HG02642 (cell line): ENCODE measurements around the gene ATRN.
"Not testable (repeated sequence)": the region's sequence is repeated elsewhere in the genome, so short reads cannot be mapped to it uniquely, and the experiment has no call there.

Source experiments
- ATAC-seq: cut with Tn5 transposase; IDR thresholded peaks from one replicate; pipeline ENCODE4 v1.9.1; 2021; ENCODE audit warnings: mild to moderate bottlenecking; ENCODE audit not compliant: unreplicated experiment, poor library complexity

The ATRN gene

GRCh38 chr20:3512239-3512638, 41.4 kb downstream of the ATRN start:
- not testable (repeated sequence) for ATAC-seq

DNA sequence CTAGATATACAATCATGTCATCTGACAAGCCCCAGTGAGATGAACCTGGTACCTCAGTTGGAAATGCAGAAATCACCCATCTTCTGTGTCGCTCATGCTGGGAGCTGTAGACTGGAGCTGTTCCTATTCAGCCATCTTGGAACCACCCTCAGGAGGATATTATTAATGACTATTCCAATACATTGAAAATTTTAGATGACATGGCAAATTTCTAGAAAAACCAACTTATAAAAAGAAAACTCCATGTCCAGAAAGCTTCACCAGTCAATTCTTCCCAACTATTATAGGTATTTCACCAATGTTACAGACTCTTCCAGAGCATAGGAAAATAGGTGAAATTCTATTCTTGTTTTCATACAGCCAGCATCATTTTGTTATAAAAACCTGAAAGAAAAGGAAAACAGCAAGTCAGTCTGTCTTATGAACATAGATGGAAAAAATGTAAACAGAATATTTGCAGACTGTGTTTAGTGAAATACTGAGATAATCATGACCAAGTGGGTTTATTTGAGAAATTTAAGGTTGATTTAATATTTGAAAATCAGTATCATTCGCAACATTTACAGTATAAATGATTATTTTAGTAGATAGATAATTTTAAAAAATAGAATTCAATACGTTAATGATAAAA, 43.3 kb downstream of the ATRN start:
- ATAC-seq, result no peak

DNA sequence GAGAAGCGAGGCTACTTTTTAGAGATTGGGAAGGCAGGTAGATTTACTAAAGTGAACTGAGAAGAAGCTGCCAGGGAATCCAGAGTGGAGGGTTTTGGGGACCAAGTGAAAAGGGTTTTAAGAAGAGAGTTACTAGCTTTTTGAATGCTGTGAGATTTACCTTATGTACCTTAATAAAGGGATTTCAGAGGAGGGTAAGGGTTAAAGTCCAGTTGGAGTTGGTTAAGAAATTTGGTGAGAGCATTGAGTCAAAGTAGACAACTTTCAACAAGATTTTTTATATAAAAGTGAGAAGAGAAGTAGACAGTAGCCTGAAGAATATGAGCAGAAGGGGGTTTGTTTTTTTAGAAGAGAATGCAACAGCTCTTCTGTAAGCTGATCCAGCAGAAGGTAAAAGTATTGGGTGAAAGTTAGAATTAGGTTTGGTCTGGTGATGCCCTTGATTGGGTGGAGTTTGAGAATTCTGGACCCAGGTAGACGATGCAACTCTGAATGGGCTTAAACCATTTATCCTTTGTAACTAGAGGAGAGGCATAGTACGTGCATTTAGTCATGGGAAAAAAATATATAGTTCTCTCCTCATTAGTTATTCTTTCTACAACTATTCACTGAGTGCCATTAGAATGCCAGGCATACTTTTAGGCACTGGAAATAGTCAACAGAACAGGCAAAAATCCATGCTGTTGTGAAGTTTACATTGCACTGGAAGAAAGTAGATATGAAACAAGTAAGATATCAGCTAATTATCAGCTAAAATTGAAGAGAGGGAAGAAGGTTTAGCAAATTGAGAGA, 44.8 kb downstream of the ATRN start:
- no peak for ATAC-seq

- ATAC-seq, result no peak
These were observed 51.3 kb downstream of the ATRN start for GRCh38 chr20:3521852-3522740.

- not testable (repeated sequence) for ATAC-seq
These were observed 53.9 kb downstream of the ATRN start for GRCh38 chr20:3524696-3525095.

GRCh38 chr20:3532089-3532615, 61.3 kb downstream of the ATRN start:
- ATAC-seq, result no peak

DNA sequence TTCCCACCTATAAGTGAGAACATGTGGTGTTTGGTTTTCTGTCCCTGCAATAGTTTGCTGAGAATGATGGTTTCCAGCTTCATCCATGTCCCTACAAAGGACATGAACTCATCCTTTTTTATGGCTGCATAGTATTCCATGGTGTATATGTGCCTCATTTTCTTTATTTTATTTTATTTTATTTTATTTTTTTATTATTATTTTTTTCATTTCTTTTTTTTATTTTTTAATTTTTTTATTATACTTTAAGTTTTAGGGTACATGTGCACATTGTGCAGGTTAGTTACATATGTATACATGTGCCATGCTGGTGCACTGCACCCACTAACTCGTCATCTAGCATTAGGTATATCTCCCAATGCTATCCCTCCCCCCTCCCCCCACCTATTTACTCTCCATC, 66.9 kb downstream of the ATRN start:
- not testable (repeated sequence) for ATAC-seq

GRCh38 chr20:3539311-3540107, 68.7 kb downstream of the ATRN start:
- no peak for ATAC-seq

DNA sequence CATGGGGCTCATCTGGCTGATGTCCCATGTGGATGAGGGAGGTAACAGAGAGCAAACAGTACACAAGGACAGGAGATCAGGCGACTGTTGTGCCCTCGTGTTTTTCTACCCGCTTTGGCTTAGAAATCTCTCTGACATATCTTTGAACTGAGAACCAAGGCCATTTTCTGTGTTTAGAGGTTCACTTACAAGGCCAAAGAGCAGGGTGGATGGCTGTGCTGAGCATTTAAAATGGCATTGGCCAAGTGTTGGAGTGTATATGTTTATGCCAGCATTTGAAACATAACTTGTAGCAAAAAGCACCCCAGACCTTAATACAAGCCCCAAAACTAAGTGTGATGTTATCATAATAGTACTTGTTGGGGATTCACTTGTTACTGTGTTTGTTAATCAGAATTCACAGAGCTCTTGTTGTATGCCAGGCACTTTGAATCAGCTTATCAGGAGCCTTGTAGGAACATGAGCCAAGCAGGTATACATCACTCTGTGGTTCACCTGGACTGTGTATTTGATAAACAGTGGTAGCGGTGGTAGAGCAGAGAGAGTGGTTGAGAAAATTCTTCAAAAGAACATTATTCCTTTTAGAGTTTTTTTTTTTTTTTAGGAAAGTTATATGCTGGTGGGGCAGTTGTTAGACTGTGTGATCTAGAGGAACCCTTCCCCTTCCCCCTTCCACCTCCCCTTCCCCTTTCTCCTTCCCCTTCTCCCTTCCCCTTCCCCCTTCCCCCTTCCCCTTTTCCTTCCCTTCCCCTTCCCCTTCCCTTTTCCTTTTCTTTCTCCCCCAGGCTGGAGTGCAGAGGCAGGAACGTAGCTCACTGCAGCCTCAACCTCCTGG, 71.3 kb downstream of the ATRN start:
- no peak for ATAC-seq

DNA sequence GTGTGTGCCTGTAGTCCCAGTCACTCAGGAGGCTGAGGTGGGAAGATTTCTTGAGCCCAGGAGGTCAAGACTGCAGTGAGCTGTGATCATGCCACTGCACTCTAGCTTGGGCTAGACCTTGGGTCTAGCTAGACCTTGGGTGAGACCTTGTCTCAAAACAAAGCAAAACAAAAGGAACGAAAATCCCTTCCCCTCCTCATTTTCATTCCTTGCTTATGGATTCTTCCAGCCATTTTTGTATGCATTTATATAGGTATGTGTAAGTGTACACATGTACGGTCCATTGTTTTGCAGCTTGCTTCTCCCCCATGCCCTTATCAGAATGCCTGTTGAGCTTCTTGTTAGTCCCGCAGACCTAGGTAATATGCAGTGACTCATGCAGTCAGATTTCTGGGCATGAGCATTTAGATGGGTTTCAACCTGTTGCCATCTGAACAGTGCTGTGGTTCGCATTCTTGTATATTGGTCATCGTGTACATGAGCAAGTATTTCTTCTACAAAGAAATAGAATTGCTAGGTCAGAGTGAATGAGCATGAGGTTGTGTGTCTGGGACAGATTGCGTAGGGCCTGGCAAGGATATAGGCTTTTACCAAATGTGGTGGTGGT, 73.2 kb downstream of the ATRN start:
- ATAC-seq, result no peak

GRCh38 chr20:3545401-3545925, 74.6 kb downstream of the ATRN start:
- no peak for ATAC-seq

DNA sequence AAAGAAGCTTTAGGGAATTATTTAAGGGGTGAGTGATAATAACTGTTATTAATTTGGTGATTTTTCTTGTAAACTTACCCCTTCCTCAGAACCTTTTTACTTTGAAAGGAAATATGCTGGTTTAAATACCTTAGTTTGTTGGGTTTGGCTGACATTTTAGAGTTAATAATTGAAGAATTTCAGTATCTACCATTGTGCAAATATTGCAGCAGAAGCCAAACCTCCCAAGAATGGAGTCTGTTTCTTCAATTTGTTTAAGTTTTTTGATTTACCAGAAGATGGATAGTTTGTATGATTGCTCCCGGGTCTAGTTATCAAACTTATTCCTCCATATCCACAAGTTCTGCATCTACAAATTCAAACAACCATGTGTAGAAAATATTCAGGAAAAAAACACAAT, 77.1 kb downstream of the ATRN start:
- no peak for ATAC-seq

GRCh38 chr20:3550837-3551236, 80.0 kb downstream of the ATRN start:
- no peak for ATAC-seq

- no peak for ATAC-seq
These were observed 81.0 kb downstream of the ATRN start for GRCh38 chr20:3551681-3552434.

GRCh38 chr20:3553663-3554062, 82.8 kb downstream of the ATRN start:
- no peak for ATAC-seq

DNA sequence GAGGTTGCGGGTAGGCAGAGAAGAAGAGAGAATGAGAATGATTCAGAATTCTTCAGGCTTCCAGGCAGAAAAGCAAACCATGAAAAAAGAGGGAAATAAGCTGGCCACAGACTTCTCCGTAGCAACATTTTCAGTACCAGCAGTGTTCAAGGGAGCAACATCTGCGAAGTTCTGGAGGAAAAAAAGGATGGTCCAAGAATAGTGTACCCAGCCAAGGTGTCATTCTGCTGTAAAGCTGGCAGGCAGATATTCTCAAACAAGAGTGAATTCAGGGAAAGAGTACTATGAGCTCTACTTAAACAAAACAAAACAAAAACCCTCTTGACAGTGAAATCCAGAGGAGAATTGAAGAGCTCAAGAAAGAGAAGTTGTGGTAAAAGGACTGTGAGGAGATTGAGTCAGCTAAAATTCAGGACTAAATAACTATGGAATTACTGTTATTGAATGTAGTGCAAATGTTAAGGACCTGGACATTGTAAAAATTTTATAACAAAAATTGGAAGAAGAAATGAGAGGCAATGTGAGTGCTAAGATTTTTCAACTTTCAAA, 86.5 kb downstream of the ATRN start:
- ATAC-seq, result no peak

- no peak for ATAC-seq
These were observed 88.4 kb downstream of the ATRN start for GRCh38 chr20:3559231-3559630.
